Stimulated activated CD8-positive, alpha-beta memory T cell treated with anti-CD3 and anti-CD28 coated beads, Interleukin-15, amount 100 ng/mL, for 48 hours (primary cell): ENCODE measurements around the gene SNAP23.
A peak's percentile ranks its signal among the peaks of the same experiment; 100 is the strongest.

Experiments
- DNase-seq, 2 donors: peaks; one replicate each; pipeline ENCODE4 v3.0.0-alpha.2; 2020; ENCODE audit warnings: low read depth in 2 of 2

The SNAP23 gene

GRCh38 chr15:42495361-42496212 is at the start of gene SNAP23:
SNAP23 (plus strand) TSS chr15:42495634; CDS start chr15:42511847, 16,213 bp downstream.
- peak; percentile 76 to 77 for DNase-seq

- DNase-seq, result no peak
These were observed 47.8 kb upstream of the SNAP23 start for GRCh38 chr15:42447599-42447998.

GRCh38 chr15:42448281-42448680 is 47.2 kb upstream of the SNAP23 start:
- no peak for DNase-seq

- no peak for DNase-seq
These were observed 45.5 kb upstream of the SNAP23 start for GRCh38 chr15:42449770-42450424.

- no peak for DNase-seq
These were observed 45.0 kb upstream of the SNAP23 start for GRCh38 chr15:42450425-42450790.

GRCh38 chr15:42453826-42454225 is 41.6 kb upstream of the SNAP23 start:
- DNase-seq, result no peak

GRCh38 chr15:42456531-42456930 is 38.9 kb upstream of the SNAP23 start:
- no peak for DNase-seq

GRCh38 chr15:42456971-42457370 is 38.5 kb upstream of the SNAP23 start:
- DNase-seq, result no peak

GRCh38 chr15:42457445-42458442 is 37.7 kb upstream of the SNAP23 start:
- DNase-seq, result no peak

- no peak for DNase-seq
These were observed 34.2 kb upstream of the SNAP23 start for GRCh38 chr15:42461261-42461660.

- DNase-seq, result no peak
These were observed 29.7 kb upstream of the SNAP23 start for GRCh38 chr15:42465520-42466259.

- no peak for DNase-seq
These were observed 24.4 kb upstream of the SNAP23 start for GRCh38 chr15:42471002-42471401.

- DNase-seq, result no peak
These were observed 20.6 kb upstream of the SNAP23 start for GRCh38 chr15:42474827-42475226.

- DNase-seq, result no peak
These were observed 12.7 kb upstream of the SNAP23 start for GRCh38 chr15:42482701-42483100.

GRCh38 chr15:42483677-42484076 is 11.8 kb upstream of the SNAP23 start:
- DNase-seq, result no peak

- no peak for DNase-seq
These were observed 5.2 kb upstream of the SNAP23 start for GRCh38 chr15:42490291-42490670.

- peak; percentile 76 to 80 for DNase-seq
These were observed 4.5 kb upstream of the SNAP23 start, which contains the start of gene ZNF106 for GRCh38 chr15:42490671-42491538. ZNF106 (minus strand) TSS chr15:42491141; CDS start chr15:42472289, 18,852 bp downstream.

- no peak for DNase-seq
These were observed 3.8 kb upstream of the SNAP23 start for GRCh38 chr15:42491539-42492225.

- no peak for DNase-seq
These were observed 1.8 kb upstream of the SNAP23 start for GRCh38 chr15:42493679-42494078.

- no peak for DNase-seq
These were observed 455 bp upstream of the SNAP23 start for GRCh38 chr15:42494998-42495360.
